HEK293 (cell line): ENCODE data around the gene MMAB.

Experiments
- CTCF ChIA-PET: fragments of 350-600 bp; formaldehyde crosslinking; extraction: SDS; loops from one replicate; lab custom pipeline; 2021; ENCODE audit warnings: antibody characterized with exemption; lab: Yijun Ruan, JAX
- POLR2A ChIA-PET: fragments of 300-600 bp; formaldehyde crosslinking; extraction: SDS; loops from one replicate; lab custom pipeline; 2020; ENCODE audit warnings: antibody characterized with exemption, inconsistent platforms; lab: Yijun Ruan, JAX
- H3K27ac ChIP-seq: fragments of 200-500 bp; sonication (Bioruptor generic); 2 replicates; pipeline ENCODE4 v1.5.1; 2014; ENCODE audit warnings: low read depth, low read length, control low read depth, inconsistent platforms; ENCODE audit errors: extremely low read depth
- H3K36me3 ChIP-seq, 2 experiments: fragments of 200-500 bp in 1 of 2; sonication (Bioruptor generic) in 1 of 2; 1 replicate in 1 of 2; 2 replicates in 1 of 2; pipeline ENCODE4 v1.5.1; 2014 to 2017; ENCODE audit warnings: inconsistent platforms in 2 of 2, low read length in 2 of 2; ENCODE audit not compliant: control insufficient read depth in 2 of 2, insufficient read depth in 1 of 2
- H3K4me1 ChIP-seq: fragments of 200-500 bp; sonication (Bioruptor generic); 2 replicates; pipeline ENCODE4 v1.5.1; 2014; ENCODE audit warnings: mild to moderate bottlenecking, low read length, inconsistent platforms; ENCODE audit not compliant: control insufficient read depth, insufficient read depth
- H3K4me3 ChIP-seq: 2 replicates; pipeline ENCODE4 v1.5.1; 2011; ENCODE audit warnings: low read depth, mild to moderate bottlenecking, control low read depth, low read length, moderate library complexity
- H3K9me3 ChIP-seq: fragments of 200-500 bp; sonication (Bioruptor generic); 2 replicates; pipeline ENCODE4 v1.5.1; 2014; ENCODE audit warnings: low read depth, low read length, inconsistent platforms; ENCODE audit not compliant: control insufficient read depth, insufficient read depth
- KLF8 ChIP-seq: fragments of 450-650 bp; formaldehyde crosslinking; IDR thresholded peaks from 2 replicates; pipeline ENCODE4 v1.5.1; 2016; ENCODE audit warnings: missing biosample characterization, missing genetic modification characterization
- MEIS1 ChIP-seq: sonication (generic); formaldehyde crosslinking; IDR thresholded peaks from 2 replicates; pipeline ENCODE4 v1.8.1; 2022; ENCODE audit warnings: missing genetic modification reagents, mild to moderate bottlenecking, borderline replicate concordance
- PRDM6 ChIP-seq: fragments of 450-650 bp; formaldehyde crosslinking; IDR thresholded peaks from 2 replicates; pipeline ENCODE4 v1.5.1; 2017; ENCODE audit warnings: missing biosample characterization, missing genetic modification characterization
- SP3 ChIP-seq: fragments of 450-650 bp; formaldehyde crosslinking; IDR thresholded peaks from 2 replicates; pipeline ENCODE4 v1.5.1; 2016; ENCODE audit warnings: missing biosample characterization, missing genetic modification characterization
- SP7 ChIP-seq: fragments of 450-650 bp; formaldehyde crosslinking; IDR thresholded peaks from 2 replicates; pipeline ENCODE4 v1.5.1; 2016; ENCODE audit warnings: missing biosample characterization, missing genetic modification characterization
- WT1 ChIP-seq: fragments of 450-650 bp; formaldehyde crosslinking; IDR thresholded peaks from 2 replicates; pipeline ENCODE4 v1.5.1; 2016; ENCODE audit warnings: missing biosample characterization, missing genetic modification characterization
- ZBTB1 ChIP-seq: fragments of 450-650 bp; formaldehyde crosslinking; IDR thresholded peaks from 2 replicates; pipeline ENCODE4 v1.5.1; 2016; ENCODE audit warnings: missing biosample characterization, missing genetic modification characterization
- ZBTB26 ChIP-seq: fragments of 450-650 bp; formaldehyde crosslinking; optimal IDR thresholded peaks from 2 replicates; pipeline ENCODE3; 2016; ENCODE audit warnings: missing biosample characterization, mild to moderate bottlenecking, missing genetic modification characterization
- ZBTB48 ChIP-seq: fragments of 450-650 bp; formaldehyde crosslinking; IDR thresholded peaks from 2 replicates; pipeline ENCODE4 v1.5.1; 2016; ENCODE audit warnings: missing biosample characterization, missing genetic modification characterization
- ZFP69B ChIP-seq: fragments of 450-650 bp; formaldehyde crosslinking; IDR thresholded peaks from 2 replicates; pipeline ENCODE4 v1.5.1; 2016; ENCODE audit warnings: missing biosample characterization, missing genetic modification characterization
- ZNF121 ChIP-seq: fragments of 450-650 bp; formaldehyde crosslinking; IDR thresholded peaks from 2 replicates; pipeline ENCODE4 v1.5.1; 2016; ENCODE audit warnings: missing biosample characterization, missing genetic modification characterization
- ZNF341 ChIP-seq: fragments of 450-650 bp; formaldehyde crosslinking; IDR thresholded peaks from 2 replicates; pipeline ENCODE4; 2016; ENCODE audit warnings: low read depth, missing biosample characterization, missing genetic modification characterization
- ZNF416 ChIP-seq: fragments of 450-650 bp; formaldehyde crosslinking; IDR thresholded peaks from 2 replicates; pipeline ENCODE4 v1.5.1; 2016; ENCODE audit warnings: missing biosample characterization, missing genetic modification characterization
- ZNF426 ChIP-seq: fragments of 450-650 bp; formaldehyde crosslinking; IDR thresholded peaks from 2 replicates; pipeline ENCODE4 v1.5.1; 2017; ENCODE audit warnings: missing biosample characterization, missing genetic modification characterization, mild to moderate bottlenecking, inconsistent platforms, moderate library complexity
- ZNF513 ChIP-seq: fragments of 450-650 bp; IDR thresholded peaks from 2 replicates; pipeline ENCODE4 v1.5.1; 2018; ENCODE audit warnings: missing biosample characterization, missing genetic modification characterization
- ZNF518A ChIP-seq: fragments of 450-650 bp; formaldehyde crosslinking; conservative IDR thresholded peaks from 2 replicates; pipeline ENCODE4 v1.5.1; 2016; ENCODE audit warnings: low read depth, missing biosample characterization, missing genetic modification characterization
- ZNF571 ChIP-seq: fragments of 450-650 bp; formaldehyde crosslinking; IDR thresholded peaks from 2 replicates; pipeline ENCODE4 v1.5.0; 2017; ENCODE audit warnings: missing biosample characterization, missing genetic modification characterization
- ZNF664 ChIP-seq: fragments of 450-650 bp; formaldehyde crosslinking; IDR thresholded peaks from 2 replicates; pipeline ENCODE4 v1.5.1; 2016; ENCODE audit warnings: missing biosample characterization, missing genetic modification characterization
- ZNF670 ChIP-seq: fragments of 450-650 bp; formaldehyde crosslinking; IDR thresholded peaks from 2 replicates; pipeline ENCODE4 v1.5.1; 2016; ENCODE audit warnings: missing biosample characterization, missing genetic modification characterization, low read depth
- ZSCAN18 ChIP-seq: fragments of 450-650 bp; formaldehyde crosslinking; IDR thresholded peaks from 2 replicates; pipeline ENCODE4 v1.5.1; 2016; ENCODE audit warnings: missing biosample characterization, missing genetic modification characterization

Gene MMAB

GRCh38 chr12:109589691-109590245 lies 16.5 kb upstream of the MMAB start:
- Histone ChIP-seq H3K27ac (no peak overlapping the region), H3K36me3 (peaks cover 0 to 18% of the 10 kb centered on the region in 2 experiments; a peak in 2 of 3 replicates), H3K4me1 (no peaks in the 10 kb centered on the region), H3K4me3 (no peak overlapping the region), H3K9me3 (no peaks in the 10 kb centered on the region)
- POLR2A ChIA-PET = no interaction called here
- CTCF ChIA-PET = interaction anchor here (0.6 to 3.1 kb wide), 3 partner anchors 8 to 1175 kb away, joined by 3 to 16 read pairs (median 7); no protein-coding TSS in a partner anchor
- no peak for TF ChIP-seq ZBTB1 (tag by site-specific recombination)
- TF ChIP-seq KLF8 (tag by site-specific recombination) = no peak
- TF ChIP-seq ZNF426 (tag by site-specific recombination) = no peak
- no peak for TF ChIP-seq ZNF571
- no peak for TF ChIP-seq ZFP69B (tag by site-specific recombination)
- no peak for TF ChIP-seq SP7
- TF ChIP-seq MEIS1 (CRISPR knock-in tag) = no peak
- TF ChIP-seq SP3 (tag by site-specific recombination) = no peak

GRCh38 chr12:109589240-109589590 lies 15.9 kb upstream of the MMAB start:
- ChIA-PET CTCF (interaction anchor here (0.6 to 3.1 kb wide), 2 partner anchors 9 to 128 kb away, joined by 7 to 16 read pairs; no protein-coding TSS in a partner anchor), POLR2A (no interaction called here)
- H3K4me1 ChIP-seq = no peaks in the 10 kb centered on the region
- H3K9me3 ChIP-seq = no peaks in the 10 kb centered on the region
- no peak for TF ChIP-seq ZNF341 (tag by site-specific recombination)
- no peak for TF ChIP-seq ZNF121 (tag by site-specific recombination)
- TF ChIP-seq ZBTB26 (tag by site-specific recombination) = no peak
- no peak for TF ChIP-seq ZNF416
- no peak for TF ChIP-seq ZBTB48
- no peak for TF ChIP-seq ZNF518A
- TF ChIP-seq ZNF670 (tag by site-specific recombination) = no peak
- TF ChIP-seq, all 188 proteins: peak for 0
- Histone ChIP-seq H3K4me3 (no peak overlapping the region), H3K36me3 (peaks cover 0 to 18% of the 10 kb centered on the region in 2 experiments; a peak in 2 of 3 replicates), H3K27ac (no peak overlapping the region)

GRCh38 chr12:109588461-109589239 lies 15.3 kb upstream of the MMAB start:
- Histone ChIP-seq H3K36me3 (peaks cover 3 to 22% of the 10 kb centered on the region in 2 experiments), H3K4me3 (no peak overlapping the region), H3K27ac (no peak overlapping the region), H3K9me3 (no peaks in the 10 kb centered on the region), H3K4me1 (no peaks in the 10 kb centered on the region)
- ChIA-PET POLR2A (no interaction called here), CTCF (interaction anchor here (0.6 to 3.1 kb wide), 2 partner anchors 9 to 291 kb away, joined by 3 to 16 read pairs; no protein-coding TSS in a partner anchor)
- no peak for TF ChIP-seq ZFP69B (tag by site-specific recombination)
- no peak for TF ChIP-seq PRDM6
- TF ChIP-seq ZSCAN18 = no peak
- no peak for TF ChIP-seq ZNF670 (tag by site-specific recombination)
- TF ChIP-seq WT1 = no peak
- no peak for TF ChIP-seq ZNF664 (tag by site-specific recombination)
- TF ChIP-seq ZNF513 (tag by site-specific recombination) = no peak
